GM13976 (cell line): Measurements from ENCODE around the gene TPM1.

ENCODE experiments used
- DNase-seq: peaks from one replicate; pipeline ENCODE4 v3.0.0; 2012; ENCODE audit warnings: low spot score
- CTCF ChIP-seq: IDR thresholded peaks from 2 replicates; pipeline ENCODE4 v1.5.1; 2012; ENCODE audit warnings: borderline replicate concordance, mild to moderate bottlenecking; ENCODE audit not compliant: insufficient read depth; ENCODE audit errors: extremely low read depth, missing control alignments, control extremely low read depth
- in situ Hi-C: fragments of 300-500 bp; cut with MboI; formaldehyde crosslinking; loops from one replicate; pipeline ENCODE4 v1.12.0; 2022; ENCODE audit warnings: low sequenced_read_pairs, mixed read lengths, inconsistent platforms; ENCODE audit not compliant: unreplicated experiment

TPM1 gene

GRCh38 chr15:63086947-63087346, 44.4 kb downstream of the TPM1 start:
- in situ Hi-C loops = no loop called here
- no peak for TF ChIP-seq CTCF
- no peak for DNase-seq

- in situ Hi-C loops = no loop called here
- DNase-seq = no peak
- TF ChIP-seq CTCF = no peak
Measured at GRCh38 chr15:63088533-63089245, 46.1 kb downstream of the TPM1 start.

GRCh38 chr15:63089260-63090043, 46.9 kb downstream of the TPM1 start:
- DNase-seq = no peak
- in situ Hi-C loops = no loop called here
- no peak for TF ChIP-seq CTCF

GRCh38 chr15:63090472-63090871, 47.9 kb downstream of the TPM1 start:
- in situ Hi-C loops = no loop called here
- TF ChIP-seq CTCF = no peak
- DNase-seq = no peak

GRCh38 chr15:63090887-63091286, 48.3 kb downstream of the TPM1 start:
- DNase-seq = no peak
- no peak for TF ChIP-seq CTCF
- in situ Hi-C loops = no loop called here

GRCh38 chr15:63091679-63092446, 49.3 kb downstream of the TPM1 start:
- TF ChIP-seq CTCF = no peak
- no peak for DNase-seq
- in situ Hi-C loops = no loop called here
